Activated CD4-positive, alpha-beta T cell treated with anti-CD3 and anti-CD28 coated beads, Interleukin-2, amount 10 ng/mL, durations not matched to agents 7 days and 5 days (primary cell): Measurements from ENCODE around the gene TEX13C. TPM values are rescaled to one million over a fixed set of nuclear protein-coding genes. Genes with fewer than 3 reads are reported as not detected.
"Not testable (repeated sequence)": the region's sequence is repeated elsewhere in the genome, so short reads cannot be mapped to it uniquely, and the experiment has no call there.

Experiments used
- CTCF ChIA-PET: fragments of 350-600 bp; sonication (Branson Sonifier 250); formaldehyde crosslinking; loops from one replicate; lab custom pipeline; 2021; ENCODE audit warnings: antibody characterized with exemption; lab: Charles Lee
- POLR2A ChIA-PET: fragments of 350-600 bp; sonication (Branson Sonifier 250); formaldehyde crosslinking; loops from one replicate; lab custom pipeline; 2021; ENCODE audit warnings: antibody characterized with exemption; lab: Charles Lee
- DNase-seq: peaks from one replicate; pipeline ENCODE4 v3.0.0-alpha.2; 2020
- H3K27ac Mint-ChIP-seq: one replicate; pipeline ENCODE4 v1.8.0; 2021; ENCODE audit warnings: mild to moderate bottlenecking, moderate library complexity, mixed read lengths
- H3K27me3 Mint-ChIP-seq: one replicate; pipeline ENCODE4 v1.8.0; 2021; ENCODE audit warnings: mixed read lengths
- H3K36me3 Mint-ChIP-seq: one replicate; pipeline ENCODE4 v1.8.0; 2021; ENCODE audit warnings: low read depth, mixed read lengths
- H3K4me1 Mint-ChIP-seq: one replicate; pipeline ENCODE4 v1.8.0; 2021; ENCODE audit warnings: mixed read lengths
- H3K4me3 Mint-ChIP-seq: one replicate; pipeline ENCODE4 v1.8.0; 2021; ENCODE audit warnings: mild to moderate bottlenecking, moderate library complexity, mixed read lengths
- H3K9me3 Mint-ChIP-seq: one replicate; pipeline ENCODE4 v1.8.0; 2021; ENCODE audit warnings: mixed read lengths
- total RNA-seq, 2 experiments: library from RNA; stranded (reverse); gene quantifications; one replicate each; pipeline ENCODE4 v1.2.3, GENCODE V29; 2021

TEX13C gene
- total RNA-seq: not detected

- ChIA-PET CTCF (no interaction called here), POLR2A (no interaction called here)
- Mint-ChIP-seq H3K4me1 (no peaks in the 10 kb centered on the region), H3K27me3 (no peaks in the 10 kb centered on the region), H3K36me3 (no peaks in the 10 kb centered on the region), H3K4me3 (no peak within 1 kb of the TSS), H3K9me3 (no peaks in the 10 kb centered on the region), H3K27ac (no peak within 1 kb of the TSS)
- DNase-seq: no peak
These were observed at the start of gene TEX13C for GRCh38 chrX:125319646-125320521. Gene TEX13C (plus strand): TSS chrX:125319871. CDS start chrX:125320120, 249 bp downstream.

- Mint-ChIP-seq H3K4me1 (no peaks in the 10 kb centered on the region), H3K9me3 (no peaks in the 10 kb centered on the region), H3K27ac (no peak overlapping the region), H3K4me3 (no peak overlapping the region), H3K27me3 (no peaks in the 10 kb centered on the region), H3K36me3 (no peaks in the 10 kb centered on the region)
- no peak for DNase-seq
- ChIA-PET POLR2A (no interaction called here), CTCF (no interaction called here)
These were observed 32.4 kb upstream of the TEX13C start for GRCh38 chrX:125287282-125287681.

GRCh38 chrX:125288343-125288742 is 31.3 kb upstream of the TEX13C start:
- Mint-ChIP-seq H3K36me3 (peaks cover under 1% of the 10 kb centered on the region), H3K9me3 (no peaks in the 10 kb centered on the region), H3K27ac (no peak overlapping the region), H3K4me1 (peaks cover under 1% of the 10 kb centered on the region), H3K4me3 (no peak overlapping the region), H3K27me3 (no peaks in the 10 kb centered on the region)
- ChIA-PET CTCF (interaction anchor here (0.9 kb wide), 1 partner anchor 15 kb away, joined by 3 read pairs; no protein-coding TSS in a partner anchor), POLR2A (no interaction called here)
- DNase-seq: no peak

GRCh38 chrX:125289209-125289608 is 30.5 kb upstream of the TEX13C start:
- H3K27me3 Mint-ChIP-seq: no peaks in the 10 kb centered on the region
- ChIA-PET POLR2A (no interaction called here), CTCF (no interaction called here)
- no peaks in the 10 kb centered on the region for H3K9me3 Mint-ChIP-seq
- H3K27ac Mint-ChIP-seq: no peak overlapping the region
- H3K4me3 Mint-ChIP-seq: no peak overlapping the region
- peaks cover 8% of the 10 kb centered on the region for H3K4me1 Mint-ChIP-seq
- H3K36me3 Mint-ChIP-seq: peaks cover 2% of the 10 kb centered on the region
- DNase-seq: no peak

GRCh38 chrX:125289920-125290319 is 29.8 kb upstream of the TEX13C start:
- H3K4me3 Mint-ChIP-seq: no peak overlapping the region
- CTCF ChIA-PET: no interaction called here
- no peak for DNase-seq
- peaks cover 2% of the 10 kb centered on the region for H3K36me3 Mint-ChIP-seq
- H3K27ac Mint-ChIP-seq: no peak overlapping the region
- peaks cover 15% of the 10 kb centered on the region for H3K4me1 Mint-ChIP-seq
- H3K27me3 Mint-ChIP-seq: no peaks in the 10 kb centered on the region
- no peaks in the 10 kb centered on the region for H3K9me3 Mint-ChIP-seq
- POLR2A ChIA-PET: no interaction called here

GRCh38 chrX:125291124-125291523 is 28.5 kb upstream of the TEX13C start:
- CTCF ChIA-PET: no interaction called here

GRCh38 chrX:125293850-125294780 is 25.6 kb upstream of the TEX13C start:
- CTCF ChIA-PET: no interaction called here
- Mint-ChIP-seq H3K36me3 (peaks cover 2% of the 10 kb centered on the region), H3K27me3 (no peaks in the 10 kb centered on the region), H3K4me1 (peaks cover 20% of the 10 kb centered on the region), H3K27ac (peak overlapping the region; percentile 63), H3K9me3 (no peaks in the 10 kb centered on the region), H3K4me3 (no peak overlapping the region)
- DNase-seq: no peak
- POLR2A ChIA-PET: no interaction called here

More at GRCh38 chrX:125291124-125291523, 28.5 kb upstream of the TEX13C start:
- DNase-seq: no peak
- POLR2A ChIA-PET: no interaction called here
- H3K9me3 Mint-ChIP-seq: no peaks in the 10 kb centered on the region
- peaks cover 20% of the 10 kb centered on the region for H3K4me1 Mint-ChIP-seq
- H3K4me3 Mint-ChIP-seq: no peak overlapping the region
- H3K27ac Mint-ChIP-seq: no peak overlapping the region
- no peaks in the 10 kb centered on the region for H3K27me3 Mint-ChIP-seq
- H3K36me3 Mint-ChIP-seq: peaks cover 2% of the 10 kb centered on the region

GRCh38 chrX:125295337-125295736 is 24.3 kb upstream of the TEX13C start:
- no peak overlapping the region for H3K27ac Mint-ChIP-seq
- no peaks in the 10 kb centered on the region for H3K9me3 Mint-ChIP-seq
- H3K27me3 Mint-ChIP-seq: no peaks in the 10 kb centered on the region
- H3K36me3 Mint-ChIP-seq: peaks cover 2% of the 10 kb centered on the region
- no peak overlapping the region for H3K4me3 Mint-ChIP-seq
- ChIA-PET CTCF (no interaction called here), POLR2A (no interaction called here)
- H3K4me1 Mint-ChIP-seq: peaks cover 20% of the 10 kb centered on the region
- no peak for DNase-seq

- Mint-ChIP-seq H3K4me3 (no peak overlapping the region), H3K9me3 (no peaks in the 10 kb centered on the region), H3K27ac (no peak overlapping the region), H3K27me3 (no peaks in the 10 kb centered on the region), H3K4me1 (peaks cover 15% of the 10 kb centered on the region), H3K36me3 (no peaks in the 10 kb centered on the region)
- CTCF ChIA-PET: no interaction called here
- no peak for DNase-seq
- POLR2A ChIA-PET: no interaction called here
These were observed 20.8 kb upstream of the TEX13C start for GRCh38 chrX:125298871-125299270.

- CTCF ChIA-PET: no interaction called here
- no peaks in the 10 kb centered on the region for H3K4me1 Mint-ChIP-seq
- DNase-seq: no peak
- no peak overlapping the region for H3K4me3 Mint-ChIP-seq
- POLR2A ChIA-PET: no interaction called here
- H3K36me3 Mint-ChIP-seq: no peaks in the 10 kb centered on the region
- no peaks in the 10 kb centered on the region for H3K27me3 Mint-ChIP-seq
- H3K27ac Mint-ChIP-seq: no peak overlapping the region
- no peaks in the 10 kb centered on the region for H3K9me3 Mint-ChIP-seq
These were observed 13.3 kb upstream of the TEX13C start for GRCh38 chrX:125306335-125306866.

- DNase-seq: no peak
- CTCF ChIA-PET: no interaction called here
- H3K27ac Mint-ChIP-seq: no peak overlapping the region
- H3K36me3 Mint-ChIP-seq: no peaks in the 10 kb centered on the region
- POLR2A ChIA-PET: no interaction called here
- no peaks in the 10 kb centered on the region for H3K9me3 Mint-ChIP-seq
- no peak overlapping the region for H3K4me3 Mint-ChIP-seq
- H3K4me1 Mint-ChIP-seq: no peaks in the 10 kb centered on the region
- no peaks in the 10 kb centered on the region for H3K27me3 Mint-ChIP-seq
These were observed 11.0 kb upstream of the TEX13C start for GRCh38 chrX:125308653-125309052.

- H3K9me3 Mint-ChIP-seq, DNase-seq, H3K36me3 Mint-ChIP-seq, CTCF ChIA-PET, POLR2A ChIA-PET, H3K27me3 Mint-ChIP-seq, H3K4me3 Mint-ChIP-seq, H3K27ac Mint-ChIP-seq, H3K4me1 Mint-ChIP-seq: not testable (repeated sequence)
These were observed 505 bp upstream of the TEX13C start for GRCh38 chrX:125319166-125319565.

- Mint-ChIP-seq H3K4me3 (no peak overlapping the region), H3K4me1 (no peaks in the 10 kb centered on the region), H3K9me3 (no peaks in the 10 kb centered on the region), H3K27me3 (no peaks in the 10 kb centered on the region), H3K36me3 (no peaks in the 10 kb centered on the region), H3K27ac (no peak overlapping the region)
- POLR2A ChIA-PET: no interaction called here
- DNase-seq: no peak
- CTCF ChIA-PET: no interaction called here
These were observed 2.8 kb downstream of the TEX13C start for GRCh38 chrX:125322431-125322830.
